ENCODE measurements around the gene DCAF11.

Gene DCAF11

GRCh38 chr14:24093901-24094840 lies 20.4 kb upstream of the DCAF11 start, which contains the start of gene PCK2:
Gene PCK2 (plus strand): TSS chr14:24094311. CDS start chr14:24094406, 95 bp downstream.
- ATAC-seq = peak; percentile 89
- TF ChIP-seq ZNF70 (CRISPR knock-in tag; IDR thresholded peaks at IDR 0.05) (peak; percentile 96), ZNF8 (CRISPR knock-in tag; IDR thresholded peaks at IDR 0.05) (no peak)

- TF ChIP-seq ZNF8 (CRISPR knock-in tag; IDR thresholded peaks at IDR 0.05) = no peak
- TF ChIP-seq ZNF70 (CRISPR knock-in tag; IDR thresholded peaks at IDR 0.05) = no peak
- no peak for TF ChIP-seq CSRNP3 (CRISPR knock-in tag; IDR thresholded peaks at IDR 0.05)
- TF ChIP-seq ESRRG (CRISPR knock-in tag; IDR thresholded peaks at IDR 0.05) = no peak
- TF ChIP-seq RARB (CRISPR knock-in tag; IDR thresholded peaks at IDR 0.05) = no peak
- TF ChIP-seq SNAI2 (CRISPR knock-in tag; IDR thresholded peaks at IDR 0.05) = no peak
- TF ChIP-seq BACH2 (CRISPR knock-in tag; IDR thresholded peaks at IDR 0.05; ENCODE audit: borderline replicate concordance) = no peak
- TF ChIP-seq ZFP30 (CRISPR knock-in tag; IDR thresholded peaks at IDR 0.05) = no peak
- TF ChIP-seq POU6F1 (CRISPR knock-in tag; IDR thresholded peaks at IDR 0.05; ENCODE audit: borderline replicate concordance, low read depth) = no peak
- no peak for TF ChIP-seq ZC3H10 (CRISPR knock-in tag; IDR thresholded peaks at IDR 0.05)
- TF ChIP-seq OSR1 (CRISPR knock-in tag; IDR thresholded peaks at IDR 0.05) = no peak
- TF ChIP-seq GLIS3 (CRISPR knock-in tag; IDR thresholded peaks at IDR 0.05) = no peak
- TF ChIP-seq, protein P1, sequence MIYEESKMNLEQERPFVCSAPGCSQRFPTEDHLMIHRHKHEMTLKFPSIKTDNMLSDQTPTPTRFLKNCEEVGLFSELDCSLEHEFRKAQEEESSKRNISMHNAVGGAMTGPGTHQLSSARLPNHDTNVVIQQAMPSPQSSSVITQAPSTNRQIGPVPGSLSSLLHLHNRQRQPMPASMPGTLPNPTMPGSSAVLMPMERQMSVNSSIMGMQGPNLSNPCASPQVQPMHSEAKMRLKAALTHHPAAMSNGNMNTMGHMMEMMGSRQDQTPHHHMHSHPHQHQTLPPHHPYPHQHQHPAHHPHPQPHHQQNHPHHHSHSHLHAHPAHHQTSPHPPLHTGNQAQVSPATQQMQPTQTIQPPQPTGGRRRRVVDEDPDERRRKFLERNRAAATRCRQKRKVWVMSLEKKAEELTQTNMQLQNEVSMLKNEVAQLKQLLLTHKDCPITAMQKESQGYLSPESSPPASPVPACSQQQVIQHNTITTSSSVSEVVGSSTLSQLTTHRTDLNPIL (CRISPR knock-in tag; IDR thresholded peaks at IDR 0.05; ENCODE audit: low read depth) = no peak
- TF ChIP-seq, protein P2, sequence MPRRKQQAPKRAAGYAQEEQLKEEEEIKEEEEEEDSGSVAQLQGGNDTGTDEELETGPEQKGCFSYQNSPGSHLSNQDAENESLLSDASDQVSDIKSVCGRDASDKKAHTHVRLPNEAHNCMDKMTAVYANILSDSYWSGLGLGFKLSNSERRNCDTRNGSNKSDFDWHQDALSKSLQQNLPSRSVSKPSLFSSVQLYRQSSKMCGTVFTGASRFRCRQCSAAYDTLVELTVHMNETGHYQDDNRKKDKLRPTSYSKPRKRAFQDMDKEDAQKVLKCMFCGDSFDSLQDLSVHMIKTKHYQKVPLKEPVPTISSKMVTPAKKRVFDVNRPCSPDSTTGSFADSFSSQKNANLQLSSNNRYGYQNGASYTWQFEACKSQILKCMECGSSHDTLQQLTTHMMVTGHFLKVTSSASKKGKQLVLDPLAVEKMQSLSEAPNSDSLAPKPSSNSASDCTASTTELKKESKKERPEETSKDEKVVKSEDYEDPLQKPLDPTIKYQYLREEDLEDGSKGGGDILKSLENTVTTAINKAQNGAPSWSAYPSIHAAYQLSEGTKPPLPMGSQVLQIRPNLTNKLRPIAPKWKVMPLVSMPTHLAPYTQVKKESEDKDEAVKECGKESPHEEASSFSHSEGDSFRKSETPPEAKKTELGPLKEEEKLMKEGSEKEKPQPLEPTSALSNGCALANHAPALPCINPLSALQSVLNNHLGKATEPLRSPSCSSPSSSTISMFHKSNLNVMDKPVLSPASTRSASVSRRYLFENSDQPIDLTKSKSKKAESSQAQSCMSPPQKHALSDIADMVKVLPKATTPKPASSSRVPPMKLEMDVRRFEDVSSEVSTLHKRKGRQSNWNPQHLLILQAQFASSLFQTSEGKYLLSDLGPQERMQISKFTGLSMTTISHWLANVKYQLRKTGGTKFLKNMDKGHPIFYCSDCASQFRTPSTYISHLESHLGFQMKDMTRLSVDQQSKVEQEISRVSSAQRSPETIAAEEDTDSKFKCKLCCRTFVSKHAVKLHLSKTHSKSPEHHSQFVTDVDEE (CRISPR knock-in tag; IDR thresholded peaks at IDR 0.05) = no peak
- TF ChIP-seq ZNF565 (CRISPR knock-in tag; conservative IDR thresholded peaks at IDR 0.05; ENCODE audit: low read depth) = no peak
- TF ChIP-seq ARNTL (CRISPR knock-in tag; IDR thresholded peaks at IDR 0.05; ENCODE audit: borderline replicate concordance, low read depth) = no peak
- TF ChIP-seq PPARA (CRISPR knock-in tag; IDR thresholded peaks at IDR 0.05; ENCODE audit: borderline replicate concordance) = no peak
- TF ChIP-seq ISL1 (CRISPR knock-in tag; IDR thresholded peaks at IDR 0.05) = no peak
- peak; percentile 21 for ATAC-seq
Measured at GRCh38 chr14:24094841-24095270, 19.7 kb upstream of the DCAF11 start.

DNA sequence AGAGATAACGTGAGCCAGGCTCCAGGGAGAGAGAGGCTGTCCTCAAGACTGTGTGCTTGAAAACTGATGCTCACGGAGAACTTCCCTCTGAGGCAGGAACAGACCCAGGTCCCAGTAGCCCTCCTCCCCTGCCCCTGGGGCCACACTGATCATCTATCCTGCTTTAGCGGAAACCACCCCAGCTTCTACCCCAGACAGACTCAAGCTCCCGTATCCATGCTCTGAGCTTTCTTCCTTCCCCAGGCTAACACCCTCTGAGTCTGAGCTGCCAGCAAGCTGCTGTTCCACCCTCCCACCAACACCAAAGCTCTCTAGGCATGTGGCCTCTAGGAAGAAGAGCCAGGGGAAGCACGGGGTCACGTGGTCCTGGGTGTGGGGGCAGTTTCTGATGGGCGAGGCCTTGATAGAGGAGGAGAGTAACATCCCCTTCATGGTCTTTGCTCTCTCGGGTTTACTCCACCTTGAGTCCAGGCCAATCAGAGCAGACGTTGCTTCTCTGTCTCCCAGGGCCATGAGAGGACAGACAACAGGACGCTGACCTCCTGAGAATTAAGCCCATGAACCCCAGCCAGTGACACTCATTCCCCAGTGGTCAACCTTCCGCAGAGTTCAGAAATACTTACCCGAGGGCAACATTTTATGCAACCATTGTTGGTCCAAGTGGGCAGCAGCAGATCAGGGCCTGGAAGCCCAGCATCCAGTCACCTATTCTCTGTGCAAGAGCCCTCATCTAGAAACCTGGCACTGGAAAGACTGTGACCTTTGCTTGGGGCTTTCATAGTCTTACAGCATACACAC lies 19.1 kb upstream of the DCAF11 start:
- ATAC-seq = peak; percentile 3
- TF ChIP-seq ZNF8 (CRISPR knock-in tag; IDR thresholded peaks at IDR 0.05) (no peak), OSR1 (CRISPR knock-in tag; IDR thresholded peaks at IDR 0.05) (no peak), GLIS3 (CRISPR knock-in tag; IDR thresholded peaks at IDR 0.05) (no peak), ARNTL (CRISPR knock-in tag; IDR thresholded peaks at IDR 0.05; ENCODE audit: borderline replicate concordance, low read depth) (no peak), POU6F1 (CRISPR knock-in tag; IDR thresholded peaks at IDR 0.05; ENCODE audit: borderline replicate concordance, low read depth) (no peak), ZNF565 (CRISPR knock-in tag; conservative IDR thresholded peaks at IDR 0.05; ENCODE audit: low read depth) (no peak), ISL1 (CRISPR knock-in tag; IDR thresholded peaks at IDR 0.05) (no peak), BACH2 (CRISPR knock-in tag; IDR thresholded peaks at IDR 0.05; ENCODE audit: borderline replicate concordance) (no peak)
- TF ChIP-seq, protein P1 (CRISPR knock-in tag; IDR thresholded peaks at IDR 0.05; ENCODE audit: low read depth) = no peak
- TF ChIP-seq, protein P3, sequence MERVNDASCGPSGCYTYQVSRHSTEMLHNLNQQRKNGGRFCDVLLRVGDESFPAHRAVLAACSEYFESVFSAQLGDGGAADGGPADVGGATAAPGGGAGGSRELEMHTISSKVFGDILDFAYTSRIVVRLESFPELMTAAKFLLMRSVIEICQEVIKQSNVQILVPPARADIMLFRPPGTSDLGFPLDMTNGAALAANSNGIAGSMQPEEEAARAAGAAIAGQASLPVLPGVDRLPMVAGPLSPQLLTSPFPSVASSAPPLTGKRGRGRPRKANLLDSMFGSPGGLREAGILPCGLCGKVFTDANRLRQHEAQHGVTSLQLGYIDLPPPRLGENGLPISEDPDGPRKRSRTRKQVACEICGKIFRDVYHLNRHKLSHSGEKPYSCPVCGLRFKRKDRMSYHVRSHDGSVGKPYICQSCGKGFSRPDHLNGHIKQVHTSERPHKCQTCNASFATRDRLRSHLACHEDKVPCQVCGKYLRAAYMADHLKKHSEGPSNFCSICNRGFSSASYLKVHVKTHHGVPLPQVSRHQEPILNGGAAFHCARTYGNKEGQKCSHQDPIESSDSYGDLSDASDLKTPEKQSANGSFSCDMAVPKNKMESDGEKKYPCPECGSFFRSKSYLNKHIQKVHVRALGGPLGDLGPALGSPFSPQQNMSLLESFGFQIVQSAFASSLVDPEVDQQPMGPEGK (CRISPR knock-in tag; IDR thresholded peaks at IDR 0.05; ENCODE audit: borderline replicate concordance) = no peak
